Ascending aorta (tissue), 2 donors: ENCODE results near the gene KRT82. TPM values are rescaled to one million over a fixed set of nuclear protein-coding genes. Genes with fewer than 3 reads are reported as not detected.

ENCODE experiments used
- DNase-seq, 2 donors: peaks; one replicate each; pipeline ENCODE4 v3.0.0-alpha.2; 2019; ENCODE audit warnings: low spot score in 2 of 2
- H3K27ac ChIP-seq, 2 donors: fragments of 200-600 bp; sonication (generic); one replicate each; pipeline ENCODE4 v1.5.1; 2016 to 2017; ENCODE audit warnings: mild to moderate bottlenecking in 1 of 2
- H3K27me3 ChIP-seq: fragments of 200-600 bp; sonication (generic); one replicate; pipeline ENCODE4 v1.5.1; 2017
- H3K36me3 ChIP-seq, 2 donors: fragments of 200-600 bp; sonication (generic); one replicate each; pipeline ENCODE4 v1.5.1; 2016
- H3K4me1 ChIP-seq, 2 donors: fragments of 200-600 bp; sonication (generic); one replicate each; pipeline ENCODE4 v1.5.1; 2016 to 2017; ENCODE audit warnings: mild to moderate bottlenecking in 1 of 2
- H3K4me3 ChIP-seq, 2 donors: fragments of 200-600 bp; sonication (generic); one replicate each; pipeline ENCODE4 v1.5.1; 2016 to 2017; ENCODE audit warnings: mild to moderate bottlenecking in 1 of 2
- H3K9me3 ChIP-seq, 2 donors: fragments of 200-600 bp; sonication (generic); one replicate each; pipeline ENCODE4 v1.5.1; 2016
- CTCF ChIP-seq, 3 experiments: fragments of 200-600 bp in 2 of 3; fragments of 450-650 bp in 1 of 3; sonication (generic) in 2 of 3; IDR thresholded peaks; one replicate each; pipeline ENCODE4 v1.5.1; 2016 to 2019; ENCODE audit warnings: antibody characterized with exemption in 3 of 3, mild to moderate bottlenecking in 1 of 3, moderate library complexity in 1 of 3
- intact Hi-C: fragments of 100-400 bp; cut with DNase I; formaldehyde crosslinking; loops from one replicate; pipeline ENCODE4 v1.15.1; 2023
- total RNA-seq: library from RNA; depleted of rRNA; stranded (reverse); fragments of >200 nt; gene quantifications from one replicate; pipeline ENCODE4 v1.1.0, GENCODE V29; 2016

KRT82 gene
- total RNA-seq, 1 donor from 2014 or later: not detected

GRCh38 chr12:52441320-52441911 lies 35.3 kb upstream of the KRT82 start:
- Histone ChIP-seq H3K4me3 (no peak overlapping the region), H3K27me3 (no peaks in the 10 kb centered on the region), H3K36me3 (no peaks in the 10 kb centered on the region), H3K9me3 (no peaks in the 10 kb centered on the region), H3K27ac (no peak overlapping the region), H3K4me1 (no peaks in the 10 kb centered on the region)
- no peak for TF ChIP-seq CTCF (IDR thresholded peaks at IDR 0.05)
- intact Hi-C loops: no loop called here
- DNase-seq: no peak

- TF ChIP-seq CTCF (IDR thresholded peaks at IDR 0.05): no peak
- Histone ChIP-seq H3K27ac (no peak overlapping the region), H3K9me3 (no peaks in the 10 kb centered on the region), H3K4me3 (no peak overlapping the region), H3K4me1 (no peaks in the 10 kb centered on the region), H3K27me3 (no peaks in the 10 kb centered on the region), H3K36me3 (no peaks in the 10 kb centered on the region)
- no peak for DNase-seq
- intact Hi-C loops: no loop called here
Observed at GRCh38 chr12:52440821-52441319, 34.7 kb upstream of the KRT82 start.

- Histone ChIP-seq H3K27me3 (no peaks in the 10 kb centered on the region), H3K4me1 (no peaks in the 10 kb centered on the region), H3K36me3 (no peaks in the 10 kb centered on the region), H3K4me3 (no peak overlapping the region), H3K27ac (no peak overlapping the region), H3K9me3 (no peaks in the 10 kb centered on the region)
- no peak for DNase-seq
- no peak for TF ChIP-seq CTCF (IDR thresholded peaks at IDR 0.05)
- intact Hi-C loops: no loop called here
Observed at GRCh38 chr12:52439845-52440244, 33.7 kb upstream of the KRT82 start.

GRCh38 chr12:52439420-52439819 lies 33.3 kb upstream of the KRT82 start:
- Histone ChIP-seq H3K27me3 (no peaks in the 10 kb centered on the region), H3K9me3 (no peaks in the 10 kb centered on the region), H3K4me3 (no peak overlapping the region), H3K4me1 (no peaks in the 10 kb centered on the region), H3K36me3 (no peaks in the 10 kb centered on the region), H3K27ac (no peak overlapping the region)
- intact Hi-C loops: no loop called here
- DNase-seq: no peak
- no peak for TF ChIP-seq CTCF (IDR thresholded peaks at IDR 0.05)

GRCh38 chr12:52438305-52439301 lies 32.5 kb upstream of the KRT82 start:
- H3K9me3 ChIP-seq: no peaks in the 10 kb centered on the region
- H3K4me3 ChIP-seq: no peak overlapping the region
- H3K4me1 ChIP-seq: no peaks in the 10 kb centered on the region
- no peaks in the 10 kb centered on the region for H3K36me3 ChIP-seq
- DNase-seq: no peak
- no peak for TF ChIP-seq CTCF (IDR thresholded peaks at IDR 0.05)
- no peaks in the 10 kb centered on the region for H3K27me3 ChIP-seq
- intact Hi-C loops: no loop called here
- H3K27ac ChIP-seq: no peak overlapping the region
